HCT116 (cell line): ENCODE data around the gene MAML2.

Experiments used
- ATF3 ChIP-seq: IDR thresholded peaks from 2 replicates; pipeline ENCODE4 v1.6.1; 2012
- CEBPB ChIP-seq: IDR thresholded peaks from 2 replicates; pipeline ENCODE4 v1.6.1; 2012; ENCODE audit warnings: low read depth
- CTCF ChIP-seq, 3 experiments: fragments of 200-600 bp in 1 of 3; sonication (generic) in 1 of 3; IDR thresholded peaks in 2 of 3; conservative IDR thresholded peaks in 1 of 3; 2 replicates each; pipeline ENCODE4 v1.5.1; 2012 to 2017; ENCODE audit warnings: low read depth in 2 of 3, low read length in 2 of 3, antibody characterized with exemption in 1 of 3, borderline replicate concordance in 1 of 3, control low read depth in 1 of 3, mild to moderate bottlenecking in 1 of 3, mixed read lengths in 1 of 3, mixed run types in 1 of 3, moderate library complexity in 1 of 3; ENCODE audit not compliant: insufficient read depth in 1 of 3
- EZH2phosphoT487 ChIP-seq: fragments of 200-600 bp; IDR thresholded peaks from 2 replicates; pipeline ENCODE4 v1.6.1; 2018; ENCODE audit warnings: antibody characterized with exemption, borderline replicate concordance
- MAX ChIP-seq: IDR thresholded peaks from 2 replicates; pipeline ENCODE4 v1.6.1; 2012
- POLR2A ChIP-seq: IDR thresholded peaks from 2 replicates; pipeline ENCODE4 v1.7.0; 2011; ENCODE audit warnings: borderline replicate concordance; ENCODE audit not compliant: insufficient read depth, insufficient read length; ENCODE audit errors: extremely low read depth
- POLR2AphosphoS5 ChIP-seq: IDR thresholded peaks from 2 replicates; pipeline ENCODE4 v1.6.1; 2011; ENCODE audit warnings: mild to moderate bottlenecking, low read depth, low read length, moderate library complexity
- RAD21 ChIP-seq: IDR thresholded peaks from 2 replicates; pipeline ENCODE4 v1.6.1; 2012; ENCODE audit warnings: low read depth, mild to moderate bottlenecking
- SIN3A ChIP-seq: IDR thresholded peaks from 2 replicates; pipeline ENCODE4 v1.6.1; 2012; ENCODE audit warnings: low read depth
- YY1 ChIP-seq: IDR thresholded peaks from 2 replicates; pipeline ENCODE4 v1.6.1; 2011; ENCODE audit warnings: low read length, low read depth, moderate library complexity, mild to moderate bottlenecking; ENCODE audit not compliant: insufficient replicate concordance; ENCODE audit errors: extremely low read depth

- TF ChIP-seq POLR2AphosphoS5 (no peak), CTCF (IDR thresholded peaks at IDR 0.05 in 2 of 3, conservative IDR thresholded peaks at IDR 0.05 in 1 of 3; ENCODE audit: borderline replicate concordance in 1 of 3, insufficient read depth in 1 of 3, low read depth in 2 of 3, low read length in 2 of 3) (no peak), POLR2A (no peak), EZH2phosphoT487 (no peak), YY1 (no peak), ATF3 (no peak), RAD21 (no peak), MAX (no peak), CEBPB (no peak), SIN3A (no peak)
Measured at GRCh38 chr11:96237766-96238266, 105.2 kb downstream of the MAML2 start.
